ENCODE data around the gene ANKMY1. TPM values are rescaled to one million over a fixed set of nuclear protein-coding genes. Genes with fewer than 3 reads are reported as not detected.

Gene ANKMY1
- total and polyA plus RNA-seq, 8 donors, result 3.1 to 79.4 (median 9.7) TPM

DNA sequence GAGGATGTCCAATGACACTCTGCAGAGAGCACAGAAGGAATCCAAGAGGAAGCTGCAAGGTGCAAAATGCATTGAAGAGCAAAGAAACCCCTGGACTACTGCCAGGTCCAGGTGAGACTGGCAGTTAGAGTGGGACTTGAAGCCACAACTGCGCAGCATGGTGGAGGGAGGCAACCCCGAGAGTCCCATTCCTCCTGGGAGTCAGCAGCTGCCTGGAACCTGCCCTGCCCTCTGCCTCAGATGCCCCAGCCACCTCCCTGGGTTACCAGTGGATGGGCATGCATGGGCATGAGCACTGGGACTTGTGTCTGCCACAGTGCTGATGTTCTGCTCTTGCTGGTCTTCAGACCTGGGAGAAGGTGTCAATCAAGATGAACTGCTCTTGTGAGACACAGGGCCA lies 43.2 kb downstream of the ANKMY1 start:
- Histone ChIP-seq H3K9me3 (no peaks in the 10 kb centered on the region), H3K36me3 (peaks cover 0 to 26% (median 19%) of the 10 kb centered on the region in 4 donors), H3K4me1 (peaks cover 0 to 13% (median 7%) of the 10 kb centered on the region in 4 donors), H3K27me3 (peaks cover 0 to under 1% (median 0%) of the 10 kb centered on the region in 3 donors), H3K4me3 (no peak overlapping the region), H3K27ac (no peak overlapping the region)
- peak in 1 of 2 donors; percentile 21 for DNase-seq
- intact Hi-C loops (cut with DNase I; ENCODE audit: low total_unique reads), result no loop called here
- no peak for TF ChIP-seq POLR2AphosphoS5 (IDR thresholded peaks at IDR 0.05)
- no peak for TF ChIP-seq CTCF (IDR thresholded peaks at IDR 0.05)
- no peak for TF ChIP-seq EP300 (IDR thresholded peaks at IDR 0.05)
- TF ChIP-seq POLR2A (IDR thresholded peaks at IDR 0.05), result no peak
- WGBS, 5 donors, result 90 to 100% (median 91%) methylated on average over 2 of the region's 2 CpGs

GRCh38 chr2:240513549-240514287 lies 44.1 kb downstream of the ANKMY1 start:
- TF ChIP-seq CTCF (IDR thresholded peaks at IDR 0.05) (peak in 5 of 7 experiments; percentile 61 to 87 (median 82)), EP300 (IDR thresholded peaks at IDR 0.05) (no peak), POLR2AphosphoS5 (IDR thresholded peaks at IDR 0.05) (peak in 1 of 3 donors; percentile 54), POLR2A (IDR thresholded peaks at IDR 0.05) (no peak)
- peaks cover 0 to 34% (median 27%) of the 10 kb centered on the region in 4 donors for H3K36me3 ChIP-seq
- H3K27ac ChIP-seq, result no peak overlapping the region
- intact Hi-C loops (cut with DNase I; ENCODE audit: low total_unique reads), result no loop called here
- no peaks in the 10 kb centered on the region for H3K27me3 ChIP-seq
- peaks cover 0 to 9% (median 3%) of the 10 kb centered on the region in 4 donors for H3K4me1 ChIP-seq
- H3K4me3 ChIP-seq, result no peak overlapping the region
- 20 to 43% (median 41%) methylated on average over 8 to 13 of the region's 13 CpGs for WGBS, 5 donors
- peak; percentile 88 to 91 for DNase-seq
- no peaks in the 10 kb centered on the region for H3K9me3 ChIP-seq

DNA sequence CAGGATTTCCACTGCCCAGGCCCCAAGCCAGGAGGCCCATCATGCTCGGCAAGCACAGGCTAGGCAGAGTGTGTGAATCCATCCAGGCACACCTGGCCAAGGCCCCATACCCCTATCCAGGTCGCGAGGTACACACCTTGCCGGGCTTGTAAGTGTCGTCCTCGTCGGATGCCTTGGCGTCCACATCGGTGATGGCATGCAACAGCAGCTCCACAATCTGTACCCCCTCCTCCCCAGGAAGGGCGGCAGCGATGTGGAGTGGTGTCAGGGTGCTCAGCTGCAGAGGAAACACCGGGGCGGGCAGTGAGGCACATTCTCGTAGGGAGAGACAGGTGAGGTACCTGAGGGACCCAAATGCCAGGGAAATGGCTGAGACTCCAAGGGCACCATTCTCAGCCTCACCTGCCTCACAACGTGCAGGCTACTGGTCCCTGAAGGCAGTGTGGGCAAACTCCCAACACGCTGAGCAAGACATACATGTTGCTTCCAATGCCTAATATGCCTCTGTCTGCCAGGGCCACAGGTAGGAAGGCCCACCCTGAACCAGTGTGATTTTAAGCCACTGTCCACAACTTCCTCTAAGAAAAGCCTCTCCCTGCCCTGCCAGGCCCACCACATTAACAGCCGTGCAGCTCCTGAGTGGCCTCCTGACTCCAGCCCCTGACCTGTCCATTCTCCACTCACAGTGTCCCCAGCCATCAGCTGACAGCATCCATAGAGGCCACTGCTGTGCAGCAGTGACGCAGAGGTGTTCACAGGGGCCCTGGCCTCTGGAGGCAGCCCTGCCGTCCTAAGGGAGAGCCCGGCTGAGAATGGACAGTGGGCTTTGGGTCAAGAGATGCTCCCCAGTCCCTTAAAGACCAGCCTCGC lies 44.9 kb downstream of the ANKMY1 start:
- Histone ChIP-seq H3K36me3 (peaks cover 0 to 35% (median 27%) of the 10 kb centered on the region in 4 donors), H3K27me3 (no peaks in the 10 kb centered on the region), H3K4me3 (no peak overlapping the region), H3K9me3 (no peaks in the 10 kb centered on the region), H3K4me1 (peaks cover 0 to 9% (median 3%) of the 10 kb centered on the region in 4 donors), H3K27ac (no peak overlapping the region)
- intact Hi-C loops (cut with DNase I; ENCODE audit: low total_unique reads), result no loop called here
- TF ChIP-seq POLR2AphosphoS5 (IDR thresholded peaks at IDR 0.05), result no peak
- no peak for TF ChIP-seq CTCF (IDR thresholded peaks at IDR 0.05)
- TF ChIP-seq POLR2A (IDR thresholded peaks at IDR 0.05), result no peak
- no peak for TF ChIP-seq EP300 (IDR thresholded peaks at IDR 0.05)
- peak in 1 of 2 donors; percentile 24 for DNase-seq
- 94 to 96% (median 96%) methylated on average over 12 to 21 of the region's 21 CpGs for WGBS, 5 donors

DNA sequence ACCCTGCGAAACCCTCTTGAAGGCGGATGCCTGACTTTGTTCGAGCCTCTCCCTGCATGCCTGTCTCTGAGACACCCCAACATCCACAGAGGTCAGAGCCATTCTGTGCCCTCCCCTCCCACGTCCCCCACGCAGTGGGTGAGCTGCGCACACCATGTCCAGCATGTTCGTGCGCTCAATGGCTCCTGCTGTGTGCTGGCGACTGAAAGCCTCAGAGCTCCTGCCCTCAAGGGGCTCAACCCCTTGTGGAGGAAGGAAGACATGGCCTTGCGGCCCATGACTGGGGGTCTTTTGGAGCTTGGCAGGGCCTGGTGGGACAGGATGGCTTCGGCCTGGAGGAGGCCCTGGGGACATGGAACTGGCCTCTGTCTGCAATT lies 45.7 kb downstream of the ANKMY1 start:
- H3K36me3 ChIP-seq, result peaks cover 0 to 35% (median 27%) of the 10 kb centered on the region in 4 donors
- no peaks in the 10 kb centered on the region for H3K9me3 ChIP-seq
- peaks cover 0 to 9% (median 3%) of the 10 kb centered on the region in 4 donors for H3K4me1 ChIP-seq
- no peak for DNase-seq
- H3K27me3 ChIP-seq, result no peaks in the 10 kb centered on the region
- TF ChIP-seq POLR2AphosphoS5 (IDR thresholded peaks at IDR 0.05), result no peak
- no peak for TF ChIP-seq POLR2A (IDR thresholded peaks at IDR 0.05)
- no peak for TF ChIP-seq CTCF (IDR thresholded peaks at IDR 0.05)
- TF ChIP-seq EP300 (IDR thresholded peaks at IDR 0.05), result no peak
- WGBS, 5 donors, result 91 to 97% (median 96%) methylated on average over 10 to 11 of the region's 11 CpGs
- no peak overlapping the region for H3K4me3 ChIP-seq
- intact Hi-C loops (cut with DNase I; ENCODE audit: low total_unique reads), result no loop called here
- no peak overlapping the region for H3K27ac ChIP-seq

Data from stomach (tissue), 9 donors.